GM19240 (cell line): Measurements from ENCODE around the gene NOP53.
A peak's percentile ranks its signal among the peaks of the same experiment; 100 is the strongest.
"Not testable (repeated sequence)": the region's sequence is repeated elsewhere in the genome, so short reads cannot be mapped to it uniquely, and the experiment has no call there.

Source experiments
- DNase-seq: peaks from one replicate; pipeline ENCODE4 v3.0.0; 2011; ENCODE audit warnings: low spot score; ENCODE audit not compliant: insufficient read length

The NOP53 gene

DNA sequence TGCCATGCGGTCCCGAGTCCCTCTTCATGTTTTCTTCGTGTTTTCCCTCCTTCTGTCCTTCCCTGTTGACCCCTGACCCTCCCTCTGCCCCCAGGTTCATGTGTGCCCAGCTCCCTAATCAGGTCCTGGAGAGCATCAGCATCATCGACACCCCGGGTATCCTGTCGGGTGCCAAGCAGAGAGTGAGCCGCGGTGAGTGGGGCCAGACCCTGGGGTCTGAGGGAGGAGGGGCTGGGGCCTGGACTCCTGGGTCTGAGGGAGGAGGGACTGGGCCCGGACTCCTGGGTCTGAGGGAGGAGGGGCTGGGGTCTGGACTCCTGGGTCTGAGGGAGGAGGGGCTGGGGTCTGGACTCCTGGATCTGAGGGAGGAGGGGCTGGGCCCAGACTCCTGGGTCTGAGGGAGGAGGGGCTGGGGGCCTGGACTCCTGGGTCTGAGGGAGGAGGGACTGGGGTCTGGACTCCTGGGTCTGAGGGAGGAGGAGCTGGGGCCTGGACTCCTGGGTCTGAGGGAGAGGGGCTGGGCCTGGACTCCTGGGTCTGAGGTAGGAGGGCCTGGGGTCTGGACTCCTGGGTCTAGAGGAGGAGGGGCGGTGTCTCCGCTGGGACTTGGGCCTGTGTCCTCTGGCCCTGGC, 26.8 kb upstream of the NOP53 start:
- not testable (repeated sequence) for DNase-seq

DNA sequence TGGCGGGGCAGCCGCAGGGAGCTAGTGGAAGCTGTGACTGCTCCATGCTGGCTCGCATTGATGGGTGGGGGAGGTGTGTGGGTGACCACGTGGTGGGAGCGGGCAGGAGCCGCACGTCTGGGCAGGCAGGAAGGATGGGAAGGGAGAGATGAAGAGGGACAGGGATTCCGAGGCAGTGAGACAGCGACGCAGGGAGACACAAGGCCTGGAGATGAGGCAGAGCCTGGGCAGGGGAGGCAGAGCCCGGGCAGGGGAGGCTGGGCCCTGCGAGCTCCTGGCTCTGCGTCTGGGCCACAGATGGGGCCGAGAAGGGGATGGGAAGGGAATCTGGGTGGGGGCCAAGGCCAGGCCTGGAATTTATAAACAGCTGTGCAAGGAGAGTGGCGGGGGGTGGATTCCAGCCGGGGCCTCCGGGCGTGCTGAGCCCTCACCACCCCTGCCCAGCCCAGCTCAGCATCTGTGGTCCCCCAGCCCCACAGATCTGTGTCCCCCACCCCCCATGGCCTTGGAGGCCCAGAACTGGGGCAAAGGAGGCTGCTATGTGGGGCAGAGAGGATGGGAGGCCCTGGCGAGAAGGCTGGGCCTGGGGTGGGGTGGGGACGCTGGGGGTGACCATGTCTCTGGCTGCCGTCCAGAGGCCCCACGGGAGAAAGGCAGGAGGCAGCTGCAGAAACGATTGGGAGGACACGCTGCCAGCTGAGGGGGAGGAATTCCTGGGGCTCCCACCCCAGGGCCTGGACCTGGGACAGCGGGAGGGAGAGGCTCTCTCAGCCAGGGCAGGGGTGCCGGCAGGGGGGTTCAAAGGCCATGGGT, 26.1 kb upstream of the NOP53 start:
- no peak for DNase-seq

DNA sequence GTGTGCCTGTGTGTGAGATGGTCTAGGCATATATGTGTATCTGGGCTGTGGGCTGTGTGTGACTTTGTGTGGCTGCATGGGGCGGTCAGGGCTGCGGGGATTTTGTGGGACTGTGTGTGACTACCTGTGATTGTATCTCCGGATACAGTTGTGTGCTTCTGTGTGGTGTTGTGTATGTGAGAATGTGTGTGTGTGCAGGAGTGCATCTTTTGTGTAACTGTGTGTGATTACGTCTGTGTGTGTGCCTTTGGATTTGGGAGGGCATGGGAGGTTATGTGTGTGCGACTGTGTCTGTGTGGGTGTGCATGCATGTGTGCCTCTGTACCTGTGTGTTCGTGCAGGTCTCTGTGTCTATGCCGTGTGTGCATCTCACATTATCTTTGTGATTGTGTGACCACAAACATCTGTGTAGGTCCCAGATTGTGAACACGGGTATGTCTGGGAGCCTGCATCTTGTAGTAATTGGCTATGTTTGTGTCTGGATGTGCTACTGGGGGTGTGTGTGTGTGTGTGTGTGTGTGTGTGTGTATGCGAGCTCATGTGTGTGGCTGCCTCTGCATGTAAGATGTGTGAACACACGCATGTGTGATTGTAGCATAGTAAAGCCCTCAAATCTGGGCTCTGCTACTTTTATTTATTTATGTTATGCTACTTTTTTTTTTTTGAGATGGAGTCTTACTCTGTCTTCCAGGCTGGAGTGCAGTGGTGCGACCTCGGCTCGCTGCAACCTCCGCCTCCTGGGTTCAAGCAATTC, 24.5 kb upstream of the NOP53 start:
- no peak for DNase-seq

DNA sequence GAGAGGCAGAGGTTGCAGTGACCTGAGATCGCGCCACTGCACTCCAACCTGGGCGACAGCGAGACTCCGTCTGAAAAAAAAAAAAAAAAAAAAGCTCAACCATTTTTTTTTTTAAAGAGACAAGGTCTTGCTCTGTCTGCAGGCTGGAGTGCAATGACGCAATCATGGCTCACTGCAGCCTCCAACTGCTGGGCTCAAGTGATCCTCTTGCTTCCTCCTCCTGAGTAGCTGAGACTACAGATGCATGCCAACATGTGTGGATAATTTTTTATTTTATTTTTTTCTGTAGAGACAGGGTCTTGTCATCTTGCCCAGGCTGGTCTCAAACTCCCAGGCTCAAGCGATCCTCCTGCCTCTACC, 21.8 kb upstream of the NOP53 start:
- DNase-seq: no peak

DNA sequence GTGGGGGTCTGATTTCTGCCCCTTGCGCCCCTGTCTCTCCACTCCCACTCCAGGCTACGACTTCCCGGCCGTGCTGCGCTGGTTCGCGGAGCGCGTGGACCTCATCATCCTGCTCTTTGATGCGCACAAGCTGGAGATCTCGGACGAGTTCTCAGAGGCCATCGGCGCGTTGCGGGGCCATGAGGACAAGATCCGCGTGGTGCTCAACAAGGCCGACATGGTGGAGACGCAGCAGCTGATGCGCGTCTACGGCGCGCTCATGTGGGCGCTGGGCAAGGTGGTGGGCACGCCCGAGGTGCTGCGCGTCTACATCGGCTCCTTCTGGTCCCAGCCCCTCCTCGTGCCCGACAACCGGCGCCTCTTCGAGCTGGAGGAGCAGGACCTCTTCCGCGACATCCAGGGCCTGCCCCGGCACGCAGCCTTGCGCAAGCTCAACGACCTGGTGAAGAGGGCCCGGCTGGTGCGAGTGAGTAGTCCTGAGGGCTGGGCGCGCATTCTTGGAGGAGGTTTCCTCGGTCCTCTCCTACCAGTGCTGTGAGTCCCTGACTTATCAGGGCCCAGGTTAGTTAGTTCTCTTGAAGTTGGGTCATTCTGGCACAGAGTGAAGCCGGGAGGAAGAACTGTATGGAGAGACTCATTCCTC, 19.5 kb upstream of the NOP53 start:
- no peak for DNase-seq

DNA sequence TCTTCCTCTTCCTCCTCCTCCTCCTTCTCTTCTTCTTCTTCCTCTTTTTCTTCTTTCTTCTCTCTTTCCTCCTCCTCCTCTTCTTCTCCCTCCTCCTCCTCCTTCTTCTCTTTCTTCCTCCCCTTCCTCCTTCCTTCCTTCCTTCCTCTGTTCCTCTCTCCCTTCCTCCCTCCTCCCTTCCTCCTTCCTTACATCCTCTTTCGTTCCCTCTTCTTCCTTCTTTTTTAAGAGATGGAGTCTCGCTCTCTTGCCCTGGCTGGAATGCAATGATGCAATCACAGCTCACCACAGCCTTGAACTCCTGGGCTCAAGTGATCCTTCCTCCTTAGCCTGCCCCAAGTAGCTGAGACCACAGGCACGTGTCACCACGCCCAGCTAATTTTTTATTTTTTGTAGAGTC, 18.9 kb upstream of the NOP53 start:
- DNase-seq: no peak

DNA sequence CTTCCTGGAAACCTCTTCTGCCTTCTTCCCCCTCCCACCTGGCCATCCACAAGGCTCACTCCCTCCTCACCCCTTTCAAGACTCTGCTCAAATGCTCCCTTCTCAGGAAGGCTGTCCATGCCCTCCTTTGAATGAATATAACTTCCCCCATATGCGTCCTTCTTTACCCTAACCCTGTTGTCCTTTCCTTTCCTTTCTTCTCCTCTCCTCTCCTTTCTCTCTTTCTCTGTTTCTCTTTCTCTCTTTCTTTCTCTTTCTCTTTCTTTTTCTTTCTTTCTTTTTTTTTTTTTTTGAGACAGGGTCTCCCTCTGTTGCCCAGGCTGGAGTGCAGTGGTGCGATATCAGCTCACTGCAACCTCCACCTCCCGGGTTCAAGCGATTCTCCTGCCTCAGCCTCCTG, 17.1 kb upstream of the NOP53 start:
- not testable (repeated sequence) for DNase-seq

DNA sequence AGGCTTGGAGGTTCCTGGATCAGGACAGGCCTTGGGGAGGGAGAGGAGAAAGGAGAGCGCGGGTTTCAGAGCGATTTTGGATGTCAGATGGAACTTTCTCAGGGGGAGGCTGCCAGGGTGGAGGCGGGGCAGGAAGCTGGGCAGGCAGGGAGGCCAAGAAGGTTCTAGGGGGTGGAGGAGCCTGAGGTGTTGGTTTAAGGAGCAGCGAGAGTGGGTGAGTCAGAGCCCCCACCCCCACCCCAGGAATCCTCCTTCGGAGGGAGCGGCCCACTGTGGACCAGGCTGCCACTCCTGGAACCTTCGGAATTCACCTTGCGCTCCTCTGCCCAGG, 15.9 kb upstream of the NOP53 start:
- DNase-seq: no peak

DNA sequence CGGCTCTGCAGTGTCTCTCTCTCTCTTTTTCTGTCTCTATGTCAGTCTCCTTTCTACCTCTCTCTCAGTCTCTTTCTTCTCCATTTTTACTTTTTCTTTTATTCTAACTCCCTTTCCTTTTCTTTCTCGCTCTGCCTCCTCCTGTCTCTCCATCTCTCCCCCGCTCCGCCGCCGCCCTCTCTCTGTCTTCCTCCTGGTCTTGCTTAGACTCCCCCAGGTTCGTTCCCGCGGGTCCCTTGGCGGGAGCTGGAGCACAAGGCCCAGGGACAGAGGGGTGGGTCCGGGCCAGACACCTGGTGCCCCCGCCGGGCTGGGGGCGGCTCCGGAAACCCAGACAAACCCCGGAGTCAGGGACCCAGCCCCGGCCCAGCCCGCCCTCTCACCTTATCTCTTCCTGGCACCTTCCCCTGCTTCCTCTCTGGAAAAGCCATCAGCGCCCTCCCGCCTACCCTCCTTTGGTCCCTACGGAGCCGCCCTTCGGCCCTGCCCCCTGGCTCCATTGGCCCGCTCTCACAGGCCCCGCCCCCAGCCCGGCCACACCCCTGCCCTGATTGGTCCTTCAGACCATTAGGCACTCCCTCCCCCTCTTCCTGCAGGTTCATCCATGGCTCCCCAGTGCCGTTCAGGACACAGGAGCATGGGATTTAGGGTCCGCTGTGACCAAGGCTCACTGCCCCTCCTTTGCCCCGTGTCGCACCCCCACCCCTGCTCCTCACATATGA, 15.4 kb upstream of the NOP53 start:
- no peak for DNase-seq

DNA sequence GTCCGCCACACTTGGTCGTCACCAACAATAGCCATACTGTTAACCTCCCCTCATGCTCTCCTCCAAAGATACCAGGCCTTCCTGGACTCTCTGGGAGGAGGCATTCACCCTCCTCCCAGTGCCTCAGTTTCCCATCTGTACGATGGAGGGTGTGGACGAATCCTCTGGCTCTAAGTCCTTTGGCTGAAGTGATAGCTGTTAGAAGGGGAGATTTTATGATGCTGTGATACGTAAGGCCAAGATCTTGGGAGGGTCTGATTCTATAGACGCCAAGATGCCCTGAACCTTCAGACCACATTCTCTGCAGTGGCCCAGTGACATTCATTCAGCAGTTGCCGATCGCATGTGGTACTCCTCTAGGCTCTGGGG, 14.8 kb upstream of the NOP53 start:
- no peak for DNase-seq

DNA sequence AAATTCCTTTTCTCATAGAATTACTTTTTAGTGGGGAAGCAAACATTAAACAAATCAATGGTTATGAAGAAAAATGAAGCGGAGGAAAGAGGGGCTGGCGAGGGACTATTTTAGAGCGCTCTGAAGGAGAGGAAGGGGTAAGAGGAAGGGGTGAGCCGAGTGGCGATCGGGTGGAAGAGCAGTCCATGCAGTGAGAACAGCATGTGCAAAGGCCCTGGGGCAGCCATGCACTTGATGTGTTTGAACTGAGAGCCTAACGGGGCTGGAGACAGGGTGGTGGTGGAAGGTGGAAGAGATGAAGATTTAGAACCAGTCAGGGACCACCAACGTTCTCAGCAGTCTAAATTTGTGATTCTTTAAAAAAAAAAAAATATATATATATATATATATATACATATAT, 14.4 kb upstream of the NOP53 start:
- DNase-seq: no peak

DNA sequence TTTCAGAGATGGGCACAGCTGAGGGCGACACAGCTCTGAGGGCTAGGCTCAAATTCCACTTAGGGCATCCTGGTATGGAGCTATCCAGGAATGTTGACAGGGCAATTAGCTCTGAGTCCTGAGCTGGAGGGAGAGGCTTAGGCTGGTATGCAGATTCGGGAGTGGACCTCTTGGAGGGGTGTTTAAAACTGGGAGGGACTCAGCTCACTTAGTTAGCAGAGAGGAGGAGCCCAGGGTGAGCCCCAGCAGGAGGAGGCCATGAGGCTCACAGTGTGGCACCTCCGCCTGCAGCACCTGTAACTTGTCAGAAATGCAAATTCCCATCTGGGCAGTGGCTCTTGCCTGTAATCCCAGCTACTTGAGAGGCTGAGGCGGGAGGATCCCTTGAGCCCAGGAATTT, 10.2 kb upstream of the NOP53 start:
- no peak for DNase-seq

DNA sequence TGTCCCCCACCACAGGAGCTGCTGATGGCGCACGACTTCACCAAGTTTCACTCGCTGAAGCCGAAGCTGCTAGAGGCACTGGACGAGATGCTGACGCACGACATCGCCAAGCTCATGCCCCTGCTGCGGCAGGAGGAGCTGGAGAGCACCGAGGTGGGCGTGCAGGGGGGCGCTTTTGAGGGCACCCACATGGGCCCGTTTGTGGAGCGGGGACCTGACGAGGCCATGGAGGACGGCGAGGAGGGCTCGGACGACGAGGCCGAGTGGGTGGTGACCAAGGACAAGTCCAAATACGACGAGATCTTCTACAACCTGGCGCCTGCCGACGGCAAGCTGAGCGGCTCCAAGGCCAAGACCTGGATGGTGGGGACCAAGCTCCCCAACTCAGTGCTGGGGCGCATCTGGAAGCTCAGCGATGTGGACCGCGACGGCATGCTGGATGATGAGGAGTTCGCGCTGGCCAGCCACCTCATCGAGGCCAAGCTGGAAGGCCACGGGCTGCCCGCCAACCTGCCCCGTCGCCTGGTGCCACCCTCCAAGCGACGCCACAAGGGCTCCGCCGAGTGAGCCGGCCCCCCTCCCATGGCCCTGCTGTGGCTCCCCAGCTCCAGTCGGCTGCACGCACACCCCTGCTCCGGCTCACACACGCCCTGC, 4.4 kb upstream of the NOP53 start:
- no peak for DNase-seq

DNA sequence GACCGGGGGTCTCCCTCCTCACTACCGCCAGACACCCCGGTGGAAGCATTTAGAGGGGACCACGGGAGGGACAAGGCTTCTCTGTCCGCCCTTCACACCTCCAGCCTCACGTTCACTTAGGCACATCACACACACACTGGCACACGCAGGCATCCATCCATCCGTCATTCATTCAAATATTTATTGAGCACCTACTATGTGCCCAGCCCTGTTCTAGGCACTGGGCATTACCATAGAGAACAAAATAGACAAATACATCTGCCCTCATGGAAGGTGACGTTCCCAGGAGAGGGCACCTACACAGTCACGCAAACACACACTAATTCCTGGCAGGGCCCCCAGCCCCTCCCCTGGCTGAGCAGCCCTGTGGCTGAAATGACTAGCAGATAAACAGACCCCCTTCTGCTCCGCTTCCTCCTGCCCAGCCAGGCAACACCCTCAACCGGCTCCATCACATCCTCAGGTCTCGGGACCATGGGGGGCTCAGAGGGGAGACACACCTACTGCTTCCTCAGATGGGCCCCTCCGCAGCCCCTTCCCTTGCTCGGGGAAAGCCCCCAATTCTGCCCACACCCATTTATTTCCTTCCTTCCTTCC, 3.7 kb upstream of the NOP53 start:
- no peak for DNase-seq

DNA sequence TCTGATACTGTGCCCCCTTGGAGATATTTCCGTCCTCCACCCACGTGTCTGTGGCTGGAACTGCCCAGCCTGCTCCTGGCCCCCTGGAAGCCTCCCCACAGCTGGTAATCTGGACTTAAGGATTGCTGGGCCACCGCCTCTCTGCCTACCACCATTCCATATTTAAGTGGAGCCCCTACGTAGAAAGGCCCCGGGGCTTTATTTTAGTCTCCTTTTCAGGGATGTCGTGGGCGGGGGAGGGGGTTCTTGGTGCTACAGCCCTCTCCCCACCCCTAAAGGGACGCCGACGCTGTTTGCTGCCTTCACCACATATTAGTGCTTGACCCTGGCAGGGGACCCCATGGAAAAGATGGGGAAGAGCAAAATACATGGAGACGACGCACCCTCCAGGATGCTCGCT, 2.7 kb upstream of the NOP53 start:
- DNase-seq: no peak

DNA sequence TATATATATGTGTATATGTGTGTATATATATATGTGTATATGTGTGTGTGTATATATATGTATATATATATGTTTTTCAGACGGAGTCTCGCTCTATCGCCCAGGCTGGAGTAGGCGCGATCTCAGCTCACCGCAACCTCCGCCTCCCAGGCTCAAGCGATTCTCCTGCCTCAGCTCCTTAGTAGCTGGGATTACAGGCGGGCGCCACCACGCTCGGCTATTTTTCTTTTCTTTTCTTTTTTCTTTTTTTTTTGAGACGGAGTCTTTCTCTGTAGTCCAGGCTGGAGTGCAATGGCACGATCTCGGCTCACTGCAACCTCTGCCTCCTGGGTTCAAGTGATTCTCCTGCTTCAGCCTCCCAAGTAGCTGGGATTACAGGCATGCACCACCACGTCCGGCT, 783 bp downstream of the NOP53 start:
- DNase-seq: not testable (repeated sequence)

DNA sequence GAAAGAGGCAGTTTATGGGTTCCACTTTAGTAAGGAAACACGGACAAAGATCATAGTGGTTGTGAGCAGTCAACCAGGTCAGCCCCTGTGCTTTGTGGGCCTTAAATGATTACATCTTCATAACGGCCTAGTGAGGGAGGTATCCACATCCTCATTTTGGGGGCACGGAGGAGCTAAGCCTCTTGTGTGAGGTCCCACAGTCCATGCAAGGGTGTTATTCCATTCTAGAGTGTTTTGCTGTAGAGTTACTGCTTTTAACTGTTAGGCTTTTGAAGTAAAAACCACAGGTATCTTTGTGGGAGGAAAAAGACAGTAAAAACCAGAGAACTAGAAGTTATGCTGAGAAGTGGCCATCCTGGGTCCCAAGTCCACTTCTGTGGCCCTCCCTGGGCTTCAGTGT, 4.0 kb downstream of the NOP53 start:
- DNase-seq: peak; percentile 40

DNA sequence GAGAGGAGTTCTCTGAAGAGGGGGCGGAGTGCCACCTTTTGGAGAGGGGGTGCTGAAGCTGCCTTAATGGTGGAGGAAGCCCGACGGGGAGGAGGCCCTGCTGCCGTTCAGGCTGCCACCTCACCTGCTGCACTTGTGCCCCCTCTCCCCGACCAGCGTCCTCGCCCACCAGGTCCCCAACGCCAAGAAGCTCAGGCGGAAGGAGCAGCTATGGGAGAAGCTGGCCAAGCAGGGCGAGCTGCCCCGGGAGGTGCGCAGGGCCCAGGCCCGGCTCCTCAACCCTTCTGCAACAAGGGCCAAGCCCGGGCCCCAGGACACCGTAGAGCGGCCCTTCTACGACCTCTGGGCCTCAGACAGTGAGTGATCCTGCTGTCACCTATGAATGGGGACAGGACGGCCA, 5.4 kb downstream of the NOP53 start:
- no peak for DNase-seq

DNA sequence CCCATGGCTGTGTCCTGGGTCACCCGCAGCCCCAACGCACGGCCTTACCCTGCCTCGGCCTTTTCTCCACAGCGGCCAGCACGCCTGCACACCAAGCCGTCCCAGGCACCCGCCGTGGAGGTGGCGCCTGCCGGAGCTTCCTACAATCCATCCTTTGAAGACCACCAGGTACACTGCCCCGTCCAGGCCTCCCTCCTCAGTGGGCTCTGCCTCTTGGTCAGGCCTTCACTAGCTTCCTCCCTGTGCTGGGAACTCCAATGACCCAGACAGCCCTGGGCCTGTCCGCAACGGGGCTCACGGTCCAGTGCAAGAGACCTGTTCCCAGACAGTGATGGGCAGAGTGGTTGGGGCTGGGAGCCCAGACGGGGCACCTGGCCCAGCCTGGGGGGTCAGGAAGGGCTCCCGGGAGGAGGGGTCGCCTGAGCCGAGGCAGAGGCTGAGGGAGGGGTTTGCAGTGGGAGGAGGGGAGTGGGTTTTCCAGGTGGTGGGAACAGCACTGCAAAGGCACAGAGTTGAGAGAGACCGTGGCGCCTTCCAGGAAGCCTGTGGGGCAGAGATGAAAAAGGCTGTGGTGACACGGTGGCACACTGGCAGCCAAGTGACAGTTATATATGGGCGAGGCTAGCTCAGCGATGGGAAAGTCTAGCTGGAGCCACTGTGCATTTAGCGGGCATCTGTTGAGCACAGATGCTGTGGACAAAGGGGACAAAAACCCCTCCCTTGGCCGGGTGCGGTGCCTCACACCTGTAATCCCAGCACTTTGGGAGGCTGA, 7.3 kb downstream of the NOP53 start:
- DNase-seq: no peak
